H1 (cell line): ENCODE results near the gene RNF157. TPM values are rescaled to one million over a fixed set of nuclear protein-coding genes. Genes with fewer than 3 reads are reported as not detected.

ENCODE experiments used
- CTCF ChIA-PET: fragments of 300-600 bp; sonication (Branson Sonifier 250); formaldehyde crosslinking; loops from one replicate; lab custom pipeline; 2021; ENCODE audit not compliant: partially characterized antibody; lab: Charles Lee
- POLR2A ChIA-PET: fragments of 300-600 bp; sonication (Branson Sonifier 250); formaldehyde crosslinking; loops from one replicate; lab custom pipeline; 2021; ENCODE audit warnings: inconsistent platforms; ENCODE audit not compliant: partially characterized antibody; lab: Charles Lee
- DNase-seq, 2 experiments: peaks; one replicate each; pipeline versions ENCODE4 v3.0.0 to v3.0.0-alpha.2; 2010 to 2022; ENCODE audit warnings: low spot score in 2 of 2, low read depth in 1 of 2, mixed read lengths in 1 of 2
- FAIRE-seq: peaks from 2 replicates; lab custom pipeline; 2011; peaks lifted over from hg19 to GRCh38; lab: Jason Lieb, UNC
- H2AFZ ChIP-seq: 2 replicates; pipeline ENCODE4 v1.8.1; 2012; ENCODE audit warnings: low read length, inconsistent platforms
- H2AK5ac ChIP-seq: 2 replicates; pipeline ENCODE4 v1.6.1; 2013; ENCODE audit warnings: low read depth, low read length
- H2BK120ac ChIP-seq: replicated peaks from 2 replicates; pipeline ENCODE3; 2013; ENCODE audit warnings: low read depth, low read length, inconsistent platforms
- H2BK12ac ChIP-seq: 2 replicates; pipeline ENCODE4 v1.6.1; 2013; ENCODE audit warnings: low read depth, low read length
- H2BK15ac ChIP-seq: 2 replicates; pipeline ENCODE4 v1.6.1; 2013; ENCODE audit warnings: low read length
- H2BK20ac ChIP-seq: 2 replicates; pipeline ENCODE4 v1.6.1; 2013; ENCODE audit warnings: low read length
- H2BK5ac ChIP-seq: 2 replicates; pipeline ENCODE4 v1.6.1; 2013; ENCODE audit warnings: low read depth, low read length
- H3K14ac ChIP-seq: 2 replicates; pipeline ENCODE4 v1.6.1; 2013; ENCODE audit warnings: inconsistent platforms; ENCODE audit not compliant: insufficient read length
- H3K18ac ChIP-seq: 2 replicates; pipeline ENCODE4 v1.6.1; 2013; ENCODE audit warnings: low read length; ENCODE audit errors: extremely low read depth
- H3K23ac ChIP-seq: 2 replicates; pipeline ENCODE4 v1.6.1; 2013; ENCODE audit warnings: inconsistent platforms; ENCODE audit not compliant: insufficient read length
- H3K23me2 ChIP-seq: 2 replicates; pipeline ENCODE4 v1.6.1; 2013; ENCODE audit warnings: low read depth, low read length
- H3K27ac ChIP-seq: 2 replicates; pipeline ENCODE4 v1.6.1; 2011; ENCODE audit warnings: low read depth, low read length, inconsistent platforms
- H3K27me3 ChIP-seq, 4 experiments: replicated peaks in 1 of 4; 1 replicate in 1 of 4; 2 replicates in 3 of 4; pipeline versions ENCODE4 v1.6.1 to v1.8.1; 2011 to 2013; ENCODE audit warnings: low read length in 3 of 4, mild to moderate bottlenecking in 3 of 4, inconsistent platforms in 2 of 4, mixed read lengths in 2 of 4, moderate library complexity in 1 of 4; ENCODE audit not compliant: control insufficient read depth in 3 of 4, insufficient read depth in 3 of 4; ENCODE audit errors: extremely low read depth in 1 of 4
- H3K36me3 ChIP-seq, 4 experiments: 2 replicates each; pipeline versions ENCODE4 v1.6.1 to v1.8.1; 2011 to 2013; ENCODE audit warnings: mild to moderate bottlenecking in 4 of 4, low read length in 3 of 4, moderate library complexity in 2 of 4, control low read depth in 1 of 4, inconsistent platforms in 1 of 4; ENCODE audit not compliant: insufficient read depth in 4 of 4, control insufficient read depth in 2 of 4
- H3K4ac ChIP-seq: replicated peaks from 2 replicates; pipeline ENCODE3; 2013; ENCODE audit warnings: low read length, low read depth, mixed read lengths, inconsistent platforms; ENCODE audit not compliant: insufficient read length
- H3K4me1 ChIP-seq, 4 experiments: replicated peaks in 1 of 4; 1 replicate in 1 of 4; 2 replicates in 3 of 4; pipeline versions ENCODE4 v1.6.1 to v1.8.1; 2011 to 2013; ENCODE audit warnings: low read length in 3 of 4, inconsistent platforms in 2 of 4, mixed read lengths in 1 of 4; ENCODE audit not compliant: insufficient read depth in 4 of 4, control insufficient read depth in 3 of 4
- H3K4me2 ChIP-seq, 2 experiments: 2 replicates each; pipeline versions ENCODE4 v1.6.1 to v1.8.1; 2011 to 2013; ENCODE audit warnings: low read depth in 2 of 2, low read length in 2 of 2, control low read depth in 1 of 2, inconsistent platforms in 1 of 2, mild to moderate bottlenecking in 1 of 2; ENCODE audit not compliant: insufficient read depth in 1 of 2
- H3K4me3 ChIP-seq, 4 experiments: fragments of 200-600, 300-600 bp in 1 of 4; sonication (generic), shearing (Covaris generic), sonication (Bioruptor Twin) in 1 of 4; 2 replicates each; pipeline versions ENCODE4 v1.5.1 to v1.8.1; 2011 to 2016; ENCODE audit warnings: low read length in 4 of 4, low read depth in 3 of 4, control low read depth in 2 of 4, inconsistent platforms in 2 of 4, mild to moderate bottlenecking in 2 of 4, mixed read lengths in 1 of 4, moderate library complexity in 1 of 4; ENCODE audit not compliant: insufficient read depth in 2 of 4; ENCODE audit errors: extremely low read depth in 1 of 4
- H3K56ac ChIP-seq: replicated peaks from 2 replicates; pipeline ENCODE3; 2013; ENCODE audit warnings: low read depth, mild to moderate bottlenecking, mixed read lengths, low read length, inconsistent platforms; ENCODE audit not compliant: insufficient read length
- H3K79me1 ChIP-seq: 2 replicates; pipeline ENCODE4 v1.6.1; 2013; ENCODE audit warnings: low read depth, low read length, control low read depth
- H3K79me2 ChIP-seq, 2 experiments: 2 replicates each; pipeline versions ENCODE4 v1.6.1 to v1.8.1; 2012 to 2013; ENCODE audit warnings: low read length in 2 of 2, mild to moderate bottlenecking in 2 of 2, inconsistent platforms in 1 of 2; ENCODE audit not compliant: insufficient read depth in 2 of 2, control insufficient read depth in 1 of 2
- H3K9ac ChIP-seq, 4 experiments: replicated peaks in 1 of 4; 1 replicate in 1 of 4; 2 replicates in 3 of 4; pipeline versions ENCODE4 v1.6.1 to v1.8.1; 2011 to 2013; ENCODE audit warnings: low read depth in 3 of 4, low read length in 3 of 4, control low read depth in 2 of 4, mild to moderate bottlenecking in 2 of 4, moderate library complexity in 2 of 4, inconsistent platforms in 1 of 4; ENCODE audit errors: extremely low read depth in 1 of 4
- H3K9me3 ChIP-seq, 2 experiments: 2 replicates each; pipeline versions ENCODE4 v1.6.1 to v1.8.1; 2012 to 2013; ENCODE audit warnings: mild to moderate bottlenecking in 2 of 2, moderate library complexity in 2 of 2, control low read depth in 1 of 2, inconsistent platforms in 1 of 2, low read depth in 1 of 2, low read length in 1 of 2, mixed read lengths in 1 of 2; ENCODE audit not compliant: insufficient read depth in 2 of 2
- H4K20me1 ChIP-seq, 2 experiments: replicated peaks in 1 of 2; 2 replicates each; pipeline versions ENCODE3 to v1.8.1; 2011 to 2013; ENCODE audit warnings: inconsistent platforms in 2 of 2, low read length in 2 of 2, mild to moderate bottlenecking in 1 of 2; ENCODE audit not compliant: insufficient read depth in 2 of 2, control insufficient read depth in 1 of 2
- H4K5ac ChIP-seq: 2 replicates; pipeline ENCODE4 v1.6.1; 2013; ENCODE audit warnings: low read length, low read depth, mixed read lengths, inconsistent platforms; ENCODE audit not compliant: insufficient read length
- H4K8ac ChIP-seq: 2 replicates; pipeline ENCODE4 v1.8.0; 2013; ENCODE audit warnings: mild to moderate bottlenecking, moderate library complexity, low read length, inconsistent platforms; ENCODE audit not compliant: insufficient read depth; ENCODE audit errors: extremely low read depth
- H4K91ac ChIP-seq: replicated peaks from 2 replicates; pipeline ENCODE3; 2013; ENCODE audit warnings: low read length, mixed read lengths, inconsistent platforms; ENCODE audit not compliant: insufficient read length
- CBX5 ChIP-seq: fragments of 300-800, 300-1000 bp; sonication (generic); IDR thresholded peaks from 2 replicates; pipeline ENCODE4 v1.7.1; 2016; ENCODE audit warnings: antibody characterized with exemption, low read length, low read depth
- CHD1 ChIP-seq: IDR thresholded peaks from 2 replicates; pipeline ENCODE4 v1.6.1; 2012; ENCODE audit warnings: low read depth, low read length, improper control_type of control experiment
- GTF2F1 ChIP-seq: IDR thresholded peaks from 2 replicates; pipeline ENCODE4 v1.6.1; 2012; ENCODE audit warnings: low read depth, low read length, improper control_type of control experiment, borderline replicate concordance
- HDAC2 ChIP-seq, 2 experiments: fragments of 300-600 bp in 1 of 2; sonication (generic) in 1 of 2; IDR thresholded peaks; 2 replicates each; pipeline ENCODE4 v1.6.1; 2011 to 2012; ENCODE audit warnings: low read depth in 2 of 2, low read length in 2 of 2, mild to moderate bottlenecking in 2 of 2, moderate library complexity in 2 of 2, borderline replicate concordance in 1 of 2, inconsistent platforms in 1 of 2
- KDM1A ChIP-seq: fragments of 200-600, 300-600 bp; sonication (generic); IDR thresholded peaks from 2 replicates; pipeline ENCODE4 v1.7.1; 2016; ENCODE audit warnings: mild to moderate bottlenecking, low read length, borderline replicate concordance
- MAFK ChIP-seq: IDR thresholded peaks from 2 replicates; pipeline ENCODE4 v1.6.1; 2012; ENCODE audit warnings: low read depth, mild to moderate bottlenecking, improper control_type of control experiment, low read length
- PHF8 ChIP-seq: fragments of 200-600 bp; sonication (generic); conservative IDR thresholded peaks from 2 replicates; pipeline ENCODE4 v1.7.1; 2012; ENCODE audit warnings: low read depth, mild to moderate bottlenecking, inconsistent platforms, low read length, moderate library complexity
- POLR2A ChIP-seq, 2 experiments: IDR thresholded peaks; 1 replicate in 1 of 2; 2 replicates in 1 of 2; pipeline ENCODE4 v1.6.1; 2011; ENCODE audit warnings: low read depth in 2 of 2, low read length in 2 of 2, mild to moderate bottlenecking in 2 of 2; ENCODE audit errors: control extremely low read depth in 1 of 2
- RNF2 ChIP-seq: fragments of 200-900, 300-1000 bp; sonication (generic); IDR thresholded peaks from 2 replicates; pipeline ENCODE4 v1.7.1; 2016; ENCODE audit warnings: borderline replicate concordance, low read depth, mild to moderate bottlenecking, antibody characterized with exemption, low read length; ENCODE audit not compliant: poor library complexity, severe bottlenecking; ENCODE audit errors: missing control alignments
- SRF ChIP-seq: IDR thresholded peaks from 2 replicates; pipeline ENCODE4 v1.6.1; 2011; ENCODE audit warnings: mild to moderate bottlenecking, low read depth, low read length, moderate library complexity
- TAF1 ChIP-seq: IDR thresholded peaks from 2 replicates; pipeline ENCODE4 v1.6.1; 2011; ENCODE audit warnings: mild to moderate bottlenecking, low read depth, low read length
- ZNF274 ChIP-seq: IDR thresholded peaks from 2 replicates; pipeline ENCODE4 v1.7.0; 2012; ENCODE audit warnings: low read length, borderline replicate concordance; ENCODE audit errors: extremely low read depth
- WGBS, 2 experiments: shearing (Covaris generic) in 1 of 2; methylation state at CpG; one replicate each; pipeline versions ENCODE4 v1.1.6 to v1.1.7; 2013 to 2015; ENCODE audit warnings: low lambda C conversion rate in 2 of 2, mixed read lengths in 2 of 2, inconsistent platforms in 1 of 2, low coverage in 1 of 2, missing lambda C conversion rate in 1 of 2; ENCODE audit not compliant: insufficient replicate concordance in 2 of 2, insufficient coverage in 1 of 2, insufficient read length in 1 of 2; ENCODE audit errors: extremely low coverage in 1 of 2, missing lambda C conversion rate in 1 of 2; 5-methylcytosine and 5-hydroxymethylcytosine counted together
- polyA plus RNA-seq, 7 experiments: library from polyadenylated mRNA; depleted of rRNA in 3 of 7; stranded (reverse) in 5 of 7; unstranded in 2 of 7; fragments of >200 nt in 5 of 7; fragments of 200-250 nt in 2 of 7; gene quantifications; 1 replicate in 5 of 7; 2 replicates in 1 of 7; 4 replicates in 1 of 7; pipeline versions ENCODE4 v1.2.1 to v1.2.3, GENCODE V29; 2011 to 2013; ENCODE audit warnings: missing spikeins in 2 of 7, mixed read lengths in 2 of 7
- total RNA-seq: library from RNA; stranded (reverse); fragmentation: NEBNext Ultra II Directional; extraction: Animal tissue kit (Norgen Biotek cat#: 25700); gene quantifications from 2 replicates; pipeline ENCODE4 v1.2.1, GENCODE V29; 2021

RNF157 gene
- total and polyA plus RNA-seq, 2 of the 8 experiments (the other 6 are each of a cell fraction or from before 2014, with no cell fraction given): 13.4 to 16.7 TPM

DNA sequence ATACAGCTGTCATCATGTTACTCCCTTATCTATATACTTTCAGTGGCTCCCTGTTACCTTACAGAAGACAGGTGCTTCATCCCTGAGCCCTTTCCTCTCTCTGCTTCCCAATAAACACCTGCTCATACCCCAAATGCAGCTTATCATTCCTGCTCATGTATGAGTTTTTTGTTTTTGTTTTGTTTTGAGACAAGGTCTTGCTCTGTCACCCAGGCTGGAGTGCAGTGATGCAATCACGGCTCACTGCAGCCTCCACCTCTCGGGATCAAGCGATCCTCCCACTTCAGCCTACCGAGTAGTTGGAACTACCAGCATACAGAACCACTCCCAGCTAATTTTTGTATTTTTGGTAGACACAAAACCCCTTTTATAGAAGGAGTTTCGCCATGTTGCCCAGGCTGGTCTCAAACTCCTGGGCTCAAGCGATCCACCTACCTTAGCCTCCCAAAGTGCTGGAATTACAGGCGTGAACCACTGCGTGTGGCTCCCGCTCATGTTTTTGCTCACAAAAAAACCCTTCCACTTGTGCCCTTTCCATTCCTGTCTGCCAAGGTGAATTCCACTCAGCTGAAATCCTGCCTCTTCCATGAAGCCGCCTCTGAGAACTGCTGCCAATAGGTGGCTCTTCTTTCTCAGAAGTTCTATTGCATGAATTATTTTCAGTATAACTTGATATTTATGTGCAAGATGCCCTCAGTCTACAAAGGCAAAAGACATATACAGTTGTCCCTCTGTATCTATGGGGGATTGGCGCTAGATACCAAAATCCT, 7.9 kb upstream of the RNF157 start:
- Histone ChIP-seq H3K23me2 (no peaks in the 10 kb centered on the region), H2BK5ac (no peak overlapping the region), H3K4me2 (no peak overlapping the region), H2AFZ (no peak overlapping the region), H4K5ac (no peak overlapping the region), H3K18ac (no peak overlapping the region), H3K36me3 (no peaks in the 10 kb centered on the region), H3K27ac (no peak overlapping the region), H3K4ac (no peak overlapping the region), H3K27me3 (no peaks in the 10 kb centered on the region; a peak in 2 of 7 replicates), H4K91ac (no peak overlapping the region), H3K4me1 (peaks cover 0 to 3% (median 1%) of the 10 kb centered on the region in 4 experiments; a peak in 3 of 7 replicates), H4K20me1 (no peaks in the 10 kb centered on the region), H3K9me3 (no peaks in the 10 kb centered on the region), H2AK5ac (no peak overlapping the region), H3K14ac (no peak overlapping the region), H3K23ac (no peak overlapping the region), H3K79me1 (no peaks in the 10 kb centered on the region), H3K4me3 (no peak overlapping the region), H2BK20ac (no peak overlapping the region), H3K9ac (no peak overlapping the region), H4K8ac (no peak overlapping the region), H2BK120ac (no peak overlapping the region), H3K56ac (no peak overlapping the region), H2BK12ac (no peak overlapping the region), H3K79me2 (no peaks in the 10 kb centered on the region), H2BK15ac (no peak overlapping the region)
- ChIA-PET CTCF (interaction anchor here (0.9 to 7.5 kb wide), 9 partner anchors 11 to 121 kb away, joined by 3 to 49 read pairs (median 4); no protein-coding TSS in a partner anchor), POLR2A (interaction anchor here (1.4 to 1.6 kb wide), 2 partner anchors 14 to 16 kb away, joined by 4 to 5 read pairs; partner anchors contain the start of gene UBALD2)
- FAIRE-seq (no peak), DNase-seq (no peak)
- 88% methylated on average over 11 of the region's 11 CpGs; no CpG with 5 or more reads in 1 of the 2 experiments for WGBS, 2 experiments
- TF ChIP-seq CBX5 (no peak), GTF2F1 (no peak), HDAC2 (IDR thresholded peaks at IDR 0.05; ENCODE audit: borderline replicate concordance in 1 of 2, low read depth in 2 of 2, low read length in 2 of 2) (no peak), MAFK (no peak), ZNF274 (no peak), POLR2A (IDR thresholded peaks at IDR 0.05; ENCODE audit: control extremely low read depth in 1 of 2, low read depth in 2 of 2, low read length in 2 of 2) (no peak), TAF1 (no peak), CHD1 (no peak), SRF (no peak), PHF8 (no peak), RNF2 (no peak), KDM1A (no peak)
